Activated CD4-positive, alpha-beta memory T cell treated with anti-CD3 and anti-CD28 coated beads for 36 hours (primary cell): Measurements from ENCODE around the gene ARSI. TPM values are rescaled to one million over a fixed set of nuclear protein-coding genes. Genes with fewer than 3 reads are reported as not detected.

Source experiments
- CTCF ChIA-PET: fragments of 350-600 bp; sonication (Branson Sonifier 250); formaldehyde crosslinking; loops from one replicate; lab custom pipeline; 2021; ENCODE audit warnings: antibody characterized with exemption, inconsistent platforms; lab: Charles Lee
- POLR2A ChIA-PET: fragments of 350-600 bp; sonication (Branson Sonifier 250); formaldehyde crosslinking; loops from one replicate; lab custom pipeline; 2021; ENCODE audit warnings: antibody characterized with exemption; lab: Charles Lee
- DNase-seq: peaks from one replicate; pipeline ENCODE4 v3.0.0-alpha.2; 2020
- H3K27ac Mint-ChIP-seq: one replicate; pipeline ENCODE4 v1.8.0; 2021; ENCODE audit warnings: mixed read lengths
- H3K27me3 Mint-ChIP-seq: one replicate; pipeline ENCODE4 v1.8.0; 2021; ENCODE audit warnings: mixed read lengths
- H3K36me3 Mint-ChIP-seq: one replicate; pipeline ENCODE4 v1.8.0; 2021; ENCODE audit warnings: mixed read lengths
- H3K4me1 Mint-ChIP-seq: one replicate; pipeline ENCODE4 v1.8.0; 2021; ENCODE audit warnings: low read depth, mixed read lengths
- H3K4me3 Mint-ChIP-seq: one replicate; pipeline ENCODE4 v1.8.0; 2021; ENCODE audit warnings: mild to moderate bottlenecking, mixed read lengths
- H3K9me3 Mint-ChIP-seq: one replicate; pipeline ENCODE4 v1.8.0; 2021; ENCODE audit warnings: mixed read lengths
- intact Hi-C: fragments of 100-400 bp; cut with micrococcal nuclease; formaldehyde crosslinking; loops from one replicate; pipeline ENCODE4 v1.15.1; 2023
- total RNA-seq, 2 experiments: library from RNA; stranded (reverse); gene quantifications; one replicate each; pipeline ENCODE4 v1.2.3, GENCODE V29; 2021

Gene ARSI
- total RNA-seq, 2 experiments from 2014 or later = not detected

- Mint-ChIP-seq H3K4me1 (peaks cover 2% of the 10 kb centered on the region), H3K27ac (no peak overlapping the region), H3K4me3 (no peak overlapping the region), H3K27me3 (no peaks in the 10 kb centered on the region), H3K9me3 (no peaks in the 10 kb centered on the region), H3K36me3 (no peaks in the 10 kb centered on the region)
- ChIA-PET POLR2A (no interaction called here), CTCF (no interaction called here)
- intact Hi-C loops = no loop called here
- no peak for DNase-seq
Observed at GRCh38 chr5:150340614-150341255, 38.0 kb upstream of the ARSI start.

DNA sequence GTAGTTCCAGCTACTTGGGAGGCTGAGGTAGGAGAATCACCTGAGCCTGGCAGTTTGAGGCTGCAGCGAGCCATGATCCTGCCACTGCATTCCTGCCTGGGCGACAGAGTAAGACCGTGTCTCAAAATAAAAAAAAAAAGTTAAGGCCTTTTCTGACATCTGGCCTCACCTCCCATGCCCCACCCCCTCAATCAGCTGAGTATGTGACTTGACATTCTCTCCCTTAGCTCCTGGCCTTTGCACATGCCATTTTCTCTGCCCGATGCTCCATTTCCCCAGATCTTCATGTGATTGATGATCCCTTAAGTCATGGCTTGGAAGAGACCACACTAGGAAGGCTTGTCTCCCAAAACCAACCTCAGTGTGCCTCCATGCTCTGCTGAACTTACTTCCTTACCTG lies 37.1 kb upstream of the ARSI start:
- Mint-ChIP-seq H3K27ac (no peak overlapping the region), H3K9me3 (no peaks in the 10 kb centered on the region), H3K4me1 (peaks cover 2% of the 10 kb centered on the region), H3K36me3 (no peaks in the 10 kb centered on the region), H3K4me3 (no peak overlapping the region), H3K27me3 (no peaks in the 10 kb centered on the region)
- ChIA-PET POLR2A (no interaction called here), CTCF (no interaction called here)
- no peak for DNase-seq
- intact Hi-C loops = no loop called here

- Mint-ChIP-seq H3K4me3 (no peak overlapping the region), H3K9me3 (no peaks in the 10 kb centered on the region), H3K4me1 (peaks cover 2% of the 10 kb centered on the region), H3K27me3 (no peaks in the 10 kb centered on the region), H3K27ac (no peak overlapping the region), H3K36me3 (no peaks in the 10 kb centered on the region)
- DNase-seq = no peak
- CTCF ChIA-PET = no interaction called here
- POLR2A ChIA-PET = no interaction called here
- intact Hi-C loops = no loop called here
Observed at GRCh38 chr5:150339165-150339564, 36.5 kb upstream of the ARSI start.

DNA sequence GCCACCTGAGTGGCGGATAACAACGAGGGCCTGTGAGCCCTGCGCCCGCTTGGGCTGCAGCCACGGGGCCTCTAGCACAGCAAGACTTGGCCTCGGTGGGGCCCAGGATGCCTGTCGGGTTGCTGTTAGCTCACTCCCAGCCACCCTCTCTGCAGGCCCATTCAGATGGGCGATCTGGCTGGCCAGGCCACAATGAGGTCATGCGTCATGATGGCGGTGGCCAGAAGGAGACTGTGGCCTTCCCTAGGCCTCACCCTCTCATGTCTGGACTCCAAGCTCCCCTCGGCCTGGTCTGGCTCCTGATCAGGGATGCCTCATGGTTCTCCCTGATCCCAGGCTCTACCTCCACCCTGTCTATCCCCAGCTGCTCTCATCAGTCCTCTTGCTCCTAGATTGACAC lies 35.8 kb upstream of the ARSI start:
- H3K4me3 Mint-ChIP-seq = no peak overlapping the region
- H3K27ac Mint-ChIP-seq = no peak overlapping the region
- no peaks in the 10 kb centered on the region for H3K36me3 Mint-ChIP-seq
- no peaks in the 10 kb centered on the region for H3K9me3 Mint-ChIP-seq
- intact Hi-C loops = no loop called here
- no peaks in the 10 kb centered on the region for H3K27me3 Mint-ChIP-seq
- H3K4me1 Mint-ChIP-seq = peaks cover 2% of the 10 kb centered on the region
- POLR2A ChIA-PET = no interaction called here
- CTCF ChIA-PET = no interaction called here
- no peak for DNase-seq

DNA sequence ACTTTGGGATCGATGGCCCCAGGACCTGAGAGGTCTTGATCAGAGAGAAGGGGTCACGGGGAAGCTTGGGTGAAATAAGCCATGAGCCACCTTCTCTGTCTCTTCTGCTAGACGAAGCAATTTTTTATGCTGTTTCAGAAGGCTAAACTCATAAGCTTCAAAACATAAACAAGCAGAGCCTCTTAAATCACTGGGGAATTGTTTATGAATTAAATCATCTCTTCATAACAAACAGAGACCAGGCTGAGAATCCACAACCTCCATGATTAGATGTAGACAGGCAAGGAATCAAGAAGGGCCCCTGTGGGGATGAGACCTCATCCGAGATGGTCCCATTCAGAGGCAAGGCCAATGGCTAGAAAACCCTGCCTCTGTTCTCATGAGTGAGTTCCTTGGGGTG lies 33.1 kb upstream of the ARSI start:
- Mint-ChIP-seq H3K4me3 (no peak overlapping the region), H3K36me3 (no peaks in the 10 kb centered on the region), H3K4me1 (peaks cover under 1% of the 10 kb centered on the region), H3K9me3 (no peaks in the 10 kb centered on the region), H3K27ac (no peak overlapping the region), H3K27me3 (no peaks in the 10 kb centered on the region)
- intact Hi-C loops = no loop called here
- CTCF ChIA-PET = interaction anchor here (1.8 to 1.9 kb wide), 2 partner anchors 14 to 15 kb away, joined by 6 to 8 read pairs; no protein-coding TSS in a partner anchor
- POLR2A ChIA-PET = no interaction called here
- no peak for DNase-seq

GRCh38 chr5:150333400-150333799 lies 30.7 kb upstream of the ARSI start:
- Mint-ChIP-seq H3K4me3 (no peak overlapping the region), H3K27ac (no peak overlapping the region), H3K9me3 (no peaks in the 10 kb centered on the region), H3K4me1 (no peaks in the 10 kb centered on the region), H3K27me3 (no peaks in the 10 kb centered on the region), H3K36me3 (no peaks in the 10 kb centered on the region)
- ChIA-PET CTCF (no interaction called here), POLR2A (no interaction called here)
- DNase-seq = no peak
- intact Hi-C loops = no loop called here

DNA sequence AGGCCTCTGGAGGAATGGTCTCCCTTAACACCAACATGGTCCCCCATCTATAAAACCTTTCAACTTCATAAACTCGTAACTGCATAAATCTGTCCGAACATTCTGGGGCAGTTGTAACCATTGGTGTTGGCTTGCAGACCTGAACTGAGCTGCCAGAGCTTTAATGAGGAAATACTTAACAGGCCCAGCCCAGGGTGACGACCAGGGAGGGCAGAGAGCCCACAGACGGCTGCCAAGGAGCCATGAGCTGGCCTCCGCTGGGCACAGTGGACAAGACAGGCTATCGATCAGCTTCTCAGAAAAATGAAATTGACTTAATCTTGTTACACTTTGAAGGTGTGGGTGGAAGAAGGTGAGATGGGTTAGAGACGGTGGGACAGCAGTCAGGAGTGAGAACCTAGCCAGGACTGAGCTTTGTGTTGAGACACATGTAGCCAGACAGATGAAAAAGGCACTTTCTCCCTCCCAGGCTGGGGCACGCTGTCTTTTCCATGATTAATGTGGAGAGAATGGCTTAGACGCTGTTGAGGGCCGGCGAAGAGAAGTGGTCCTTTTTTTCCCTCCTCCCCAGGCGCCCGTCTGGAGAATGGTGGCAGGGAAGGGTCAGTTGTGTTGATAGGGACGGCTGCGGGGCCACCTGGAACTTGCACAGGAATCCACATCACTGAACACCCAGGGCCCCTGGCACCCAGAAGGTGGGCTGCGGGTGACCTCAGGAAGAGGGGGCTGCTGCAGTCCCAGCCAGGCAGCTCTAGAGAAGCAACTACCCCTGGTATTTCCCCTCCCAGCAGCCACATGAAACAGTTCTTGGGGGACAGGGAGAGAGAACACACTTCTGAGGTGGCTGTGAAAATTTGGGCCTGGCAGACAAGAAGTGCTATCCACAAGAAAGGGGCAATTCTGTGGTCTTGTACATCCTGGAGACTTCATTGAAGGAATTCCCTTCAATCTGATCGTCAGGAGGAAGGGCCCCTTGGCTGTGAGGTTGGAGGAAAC lies 27.5 kb upstream of the ARSI start:
- intact Hi-C loops = no loop called here
- POLR2A ChIA-PET = no interaction called here
- no peak overlapping the region for H3K4me3 Mint-ChIP-seq
- no peak overlapping the region for H3K27ac Mint-ChIP-seq
- H3K27me3 Mint-ChIP-seq = no peaks in the 10 kb centered on the region
- CTCF ChIA-PET = no interaction called here
- no peak for DNase-seq
- H3K4me1 Mint-ChIP-seq = no peaks in the 10 kb centered on the region
- no peaks in the 10 kb centered on the region for H3K9me3 Mint-ChIP-seq
- no peaks in the 10 kb centered on the region for H3K36me3 Mint-ChIP-seq

GRCh38 chr5:150329038-150329437 lies 26.3 kb upstream of the ARSI start:
- no peaks in the 10 kb centered on the region for H3K9me3 Mint-ChIP-seq
- H3K36me3 Mint-ChIP-seq = no peaks in the 10 kb centered on the region
- ChIA-PET POLR2A (no interaction called here), CTCF (no interaction called here)
- no peak overlapping the region for H3K27ac Mint-ChIP-seq
- H3K4me3 Mint-ChIP-seq = no peak overlapping the region
- no peaks in the 10 kb centered on the region for H3K27me3 Mint-ChIP-seq
- intact Hi-C loops = no loop called here
- no peaks in the 10 kb centered on the region for H3K4me1 Mint-ChIP-seq
- no peak for DNase-seq

GRCh38 chr5:150328515-150328914 lies 25.8 kb upstream of the ARSI start:
- ChIA-PET CTCF (interaction anchor here (1.3 kb wide), 1 partner anchor 9 kb away, joined by 4 read pairs; no protein-coding TSS in a partner anchor), POLR2A (no interaction called here)
- Mint-ChIP-seq H3K36me3 (no peaks in the 10 kb centered on the region), H3K27ac (no peak overlapping the region), H3K4me3 (no peak overlapping the region), H3K27me3 (no peaks in the 10 kb centered on the region), H3K9me3 (no peaks in the 10 kb centered on the region), H3K4me1 (no peaks in the 10 kb centered on the region)
- intact Hi-C loops = no loop called here
- no peak for DNase-seq

- ChIA-PET POLR2A (no interaction called here), CTCF (interaction anchor here (1.3 kb wide), 1 partner anchor 7 kb away, joined by 4 read pairs; no protein-coding TSS in a partner anchor)
- no peak for DNase-seq
- no peaks in the 10 kb centered on the region for H3K27me3 Mint-ChIP-seq
- no peak overlapping the region for H3K4me3 Mint-ChIP-seq
- intact Hi-C loops = no loop called here
- H3K27ac Mint-ChIP-seq = no peak overlapping the region
- H3K36me3 Mint-ChIP-seq = no peaks in the 10 kb centered on the region
- H3K4me1 Mint-ChIP-seq = no peaks in the 10 kb centered on the region
- no peaks in the 10 kb centered on the region for H3K9me3 Mint-ChIP-seq
Observed at GRCh38 chr5:150327139-150327538, 24.4 kb upstream of the ARSI start.

DNA sequence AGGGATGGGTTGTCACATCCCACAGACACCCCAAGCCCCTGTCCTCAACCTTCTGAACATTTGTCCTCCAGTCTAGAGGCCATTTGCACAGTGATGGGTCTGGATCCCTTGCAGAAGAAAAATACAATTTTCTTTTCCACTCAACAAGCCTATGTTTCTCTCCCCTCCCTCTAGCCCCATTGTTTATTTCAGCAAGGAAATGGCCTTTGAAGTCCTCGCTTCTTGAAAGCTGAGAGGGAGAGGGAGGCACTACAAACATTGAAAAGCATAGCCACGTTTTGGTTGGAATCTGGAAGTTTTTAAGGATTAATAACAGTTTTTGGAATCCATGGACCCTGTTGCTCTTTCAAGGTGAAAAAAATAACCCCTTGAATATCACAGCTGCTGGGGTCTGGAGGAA lies 24.0 kb upstream of the ARSI start:
- no peak for DNase-seq
- intact Hi-C loops = no loop called here
- H3K4me1 Mint-ChIP-seq = peaks cover 4% of the 10 kb centered on the region
- H3K36me3 Mint-ChIP-seq = no peaks in the 10 kb centered on the region
- no peak overlapping the region for H3K4me3 Mint-ChIP-seq
- ChIA-PET POLR2A (no interaction called here), CTCF (no interaction called here)
- no peak overlapping the region for H3K27ac Mint-ChIP-seq
- H3K9me3 Mint-ChIP-seq = no peaks in the 10 kb centered on the region
- no peaks in the 10 kb centered on the region for H3K27me3 Mint-ChIP-seq

DNA sequence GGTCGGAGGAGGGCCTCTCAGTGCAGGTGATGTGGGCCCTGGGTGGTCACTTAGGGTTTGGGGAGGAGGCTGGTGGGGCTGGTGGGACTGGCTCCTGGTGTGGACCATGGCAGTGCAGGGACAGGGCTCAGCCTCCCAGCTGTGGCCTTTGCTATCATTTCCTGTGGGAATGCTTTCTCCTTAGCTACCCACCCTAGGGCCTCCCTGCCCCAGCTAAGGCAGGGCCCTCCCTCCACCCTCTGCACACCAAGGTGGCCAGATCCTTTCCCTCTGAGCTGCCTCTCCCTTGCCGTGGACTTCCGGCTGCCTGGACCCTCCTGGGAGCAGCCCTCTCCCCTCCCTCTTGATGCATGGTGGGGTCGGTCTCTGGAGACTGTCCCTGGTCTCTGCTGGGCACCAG lies 22.7 kb upstream of the ARSI start:
- H3K4me1 Mint-ChIP-seq = peaks cover 4% of the 10 kb centered on the region
- no peak overlapping the region for H3K27ac Mint-ChIP-seq
- no peaks in the 10 kb centered on the region for H3K27me3 Mint-ChIP-seq
- H3K9me3 Mint-ChIP-seq = peaks cover 2% of the 10 kb centered on the region
- intact Hi-C loops = no loop called here
- H3K36me3 Mint-ChIP-seq = no peaks in the 10 kb centered on the region
- ChIA-PET CTCF (no interaction called here), POLR2A (no interaction called here)
- DNase-seq = no peak
- no peak overlapping the region for H3K4me3 Mint-ChIP-seq
